Right lung (tissue), 5 donors: ENCODE measurements around the gene VSTM4. TPM values are rescaled to one million over a fixed set of nuclear protein-coding genes. Genes with fewer than 3 reads are reported as not detected.

Experiments used
- DNase-seq, 2 donors: peaks; one replicate each; pipeline ENCODE4 v3.0.0-alpha.2; 2013
- polyA plus RNA-seq, 5 donors: library from polyadenylated mRNA; unstranded; fragments of 120-200 nt; gene quantifications; one replicate each; pipeline versions ENCODE4 v1.2.1 to v1.2.3, GENCODE V29; 2013; ENCODE audit warnings: inconsistent platforms in 1 of 5, low replicate concordance in 1 of 5; ENCODE audit not compliant: insufficient read length in 5 of 5, insufficient read depth in 1 of 5

The VSTM4 gene
- polyA plus RNA-seq, 5 donors = 28.7 to 34.3 (median 30.6) TPM

- DNase-seq = no peak
Observed at GRCh38 chr10:49094646-49095045, 20.7 kb downstream of the VSTM4 start.

GRCh38 chr10:49093922-49094321 lies 21.4 kb downstream of the VSTM4 start:
- DNase-seq = no peak

GRCh38 chr10:49092477-49092876 lies 22.8 kb downstream of the VSTM4 start:
- DNase-seq = no peak

GRCh38 chr10:49091450-49092210 lies 23.7 kb downstream of the VSTM4 start:
- no peak for DNase-seq

GRCh38 chr10:49090696-49091380 lies 24.5 kb downstream of the VSTM4 start:
- DNase-seq = no peak

GRCh38 chr10:49090189-49090575 lies 25.1 kb downstream of the VSTM4 start:
- no peak for DNase-seq

GRCh38 chr10:49089557-49090188 lies 25.6 kb downstream of the VSTM4 start:
- peak in 1 of 2 donors; percentile 52 for DNase-seq

GRCh38 chr10:49089152-49089551 lies 26.2 kb downstream of the VSTM4 start:
- no peak for DNase-seq

- DNase-seq = no peak
Observed at GRCh38 chr10:49086889-49087288, 28.4 kb downstream of the VSTM4 start.

GRCh38 chr10:49083261-49083660 lies 32.1 kb downstream of the VSTM4 start:
- DNase-seq = no peak

GRCh38 chr10:49082766-49083165 lies 32.6 kb downstream of the VSTM4 start:
- no peak for DNase-seq

GRCh38 chr10:49081547-49082275 lies 33.6 kb downstream of the VSTM4 start:
- peak in 1 of 2 donors; percentile 50 for DNase-seq

- DNase-seq = no peak
Observed at GRCh38 chr10:49080965-49081364, 34.4 kb downstream of the VSTM4 start.

- peak; percentile 33 to 48 for DNase-seq
Observed at GRCh38 chr10:49080071-49080470, 35.3 kb downstream of the VSTM4 start.

GRCh38 chr10:49079499-49079898 lies 35.8 kb downstream of the VSTM4 start:
- DNase-seq = no peak

- no peak for DNase-seq
Observed at GRCh38 chr10:49079072-49079471, 36.2 kb downstream of the VSTM4 start.

GRCh38 chr10:49078433-49078832 lies 36.9 kb downstream of the VSTM4 start:
- no peak for DNase-seq

- no peak for DNase-seq
Observed at GRCh38 chr10:49076741-49077521, 38.4 kb downstream of the VSTM4 start.

- no peak for DNase-seq
Observed at GRCh38 chr10:49076319-49076718, 39.0 kb downstream of the VSTM4 start.

GRCh38 chr10:49075743-49076142 lies 39.6 kb downstream of the VSTM4 start:
- no peak for DNase-seq
